Germinal center (tissue), 1 donor: ENCODE results near the gene IGLL1.
A peak's percentile ranks its signal among the peaks of the same experiment; 100 is the strongest.
"Not testable (repeated sequence)": the region's sequence is repeated elsewhere in the genome, so short reads cannot be mapped to it uniquely, and the experiment has no call there.

ENCODE experiments used
- DNase-seq: peaks from one replicate; pipeline ENCODE4 v3.0.0; 2012; ENCODE audit warnings: mixed read lengths, low spot score

IGLL1 gene

DNA sequence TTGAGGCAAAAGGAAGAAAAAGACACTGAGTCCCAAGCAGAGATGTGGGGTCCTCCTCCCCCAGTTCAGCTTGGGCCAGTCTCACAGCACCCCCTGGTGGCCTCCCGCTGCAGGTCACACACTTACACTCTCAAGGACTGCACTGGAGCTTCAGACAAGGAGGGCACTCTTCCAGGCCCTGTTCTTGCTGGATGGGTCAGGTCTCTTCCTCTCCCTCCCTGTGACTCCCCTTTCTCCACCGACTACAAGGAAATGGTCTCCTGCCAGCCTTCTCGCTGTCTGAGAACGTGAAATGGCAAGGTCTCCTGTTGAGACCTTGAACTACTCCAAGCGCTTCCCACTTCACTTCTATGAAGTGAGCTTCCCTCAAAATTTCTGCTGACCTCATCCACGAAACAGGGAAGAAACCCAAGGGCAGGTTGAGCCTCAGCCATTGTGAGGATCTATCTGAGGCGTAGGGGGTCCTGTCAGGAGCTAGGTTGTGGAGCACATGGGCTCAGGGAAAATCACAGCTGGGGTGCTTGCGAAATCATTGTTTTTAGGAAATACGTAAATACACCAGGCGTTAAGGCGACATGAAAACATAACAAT lies 11.2 kb upstream of the IGLL1 start:
- DNase-seq = peak; percentile 75

DNA sequence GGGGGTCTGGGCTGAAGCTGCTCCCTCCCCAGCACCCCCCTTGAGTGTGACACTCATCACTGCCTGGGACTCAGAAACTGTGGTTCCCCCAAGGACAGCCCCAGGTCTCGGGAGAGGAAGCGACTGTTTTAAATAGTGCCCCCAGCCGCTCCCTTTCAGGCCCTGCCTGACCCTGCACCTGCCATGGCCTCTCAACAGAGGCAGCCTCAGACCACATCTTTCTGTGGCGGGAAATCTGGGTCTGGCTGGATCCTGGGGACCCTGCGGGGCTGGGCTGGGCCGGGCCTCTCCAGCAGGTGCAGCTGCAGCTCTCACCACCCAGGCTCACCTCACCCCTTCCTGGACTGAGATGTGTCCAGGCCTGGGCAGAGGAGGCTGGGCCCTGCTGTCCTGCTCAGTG lies 3.7 kb upstream of the IGLL1 start:
- peak; percentile 45 for DNase-seq

DNA sequence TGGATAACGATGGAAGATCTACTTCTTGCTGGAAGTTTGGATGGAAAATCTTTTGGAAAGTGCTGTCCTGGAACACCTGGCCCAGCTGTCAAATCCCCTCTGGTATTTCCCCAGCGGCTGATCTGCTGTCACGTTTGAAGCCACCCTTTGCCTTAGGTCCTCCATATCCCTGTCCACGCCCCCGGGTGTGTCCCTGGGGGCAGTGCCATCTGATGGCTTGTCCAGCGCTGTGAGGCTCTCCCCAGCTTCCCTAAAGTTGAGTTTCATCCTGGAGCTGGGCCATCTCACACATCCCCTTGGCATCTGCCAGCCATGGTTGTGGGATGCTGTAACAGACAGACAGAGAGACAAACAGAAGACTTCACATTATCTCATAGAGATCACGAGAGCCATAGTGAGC lies 3.1 kb upstream of the IGLL1 start:
- DNase-seq = no peak

DNA sequence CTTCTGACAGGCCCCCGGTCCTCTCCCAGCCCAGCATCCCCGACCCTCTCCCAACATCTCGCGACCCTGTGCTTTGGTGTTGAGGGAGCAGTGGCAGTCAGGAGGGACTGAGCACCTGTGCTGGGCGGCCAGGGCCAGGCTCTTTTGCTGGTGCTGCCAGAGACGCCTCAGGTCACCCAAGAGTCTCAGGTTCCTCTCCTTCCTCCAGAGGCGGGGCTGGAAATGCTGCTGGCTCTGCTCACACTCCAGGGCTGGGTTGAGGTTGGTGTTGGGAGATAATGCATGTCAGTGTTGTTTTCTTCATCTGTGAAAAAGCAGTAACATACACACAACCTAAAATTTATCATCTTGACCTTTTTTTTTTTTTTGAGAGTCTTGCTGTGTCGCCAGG lies 1.2 kb upstream of the IGLL1 start:
- DNase-seq = no peak

DNA sequence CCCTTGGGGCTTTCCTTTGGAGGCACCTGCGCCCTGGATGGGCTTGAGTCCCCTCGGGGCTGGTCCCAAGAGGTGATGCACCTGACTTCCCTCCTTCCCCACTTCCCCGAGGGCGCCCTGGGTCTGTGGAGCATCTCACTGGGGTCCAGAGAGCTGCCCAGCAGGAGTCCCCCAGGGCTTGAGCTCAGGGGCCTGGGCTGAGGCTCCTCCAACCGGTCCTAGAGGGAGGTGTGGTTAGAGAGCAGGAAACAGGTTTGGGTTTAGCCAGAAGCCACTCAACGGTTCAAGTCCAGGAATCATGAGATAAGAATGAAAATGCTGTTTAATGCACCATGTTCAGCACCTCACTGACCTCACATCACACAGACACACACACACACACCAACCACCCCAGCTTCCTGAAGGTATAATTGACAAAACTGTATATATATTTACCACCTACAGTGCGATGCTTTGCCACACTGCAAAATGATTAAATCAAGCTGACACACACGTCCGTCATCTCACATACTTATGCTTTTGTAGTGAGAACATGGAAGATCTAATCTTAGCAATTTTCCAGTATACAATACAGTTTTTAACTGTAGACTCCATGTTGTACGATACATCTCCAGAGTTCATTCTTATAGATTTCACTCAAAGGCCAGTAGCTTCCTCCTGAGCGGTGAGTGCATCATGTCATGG lies 628 bp upstream of the IGLL1 start:
- no peak for DNase-seq

DNA sequence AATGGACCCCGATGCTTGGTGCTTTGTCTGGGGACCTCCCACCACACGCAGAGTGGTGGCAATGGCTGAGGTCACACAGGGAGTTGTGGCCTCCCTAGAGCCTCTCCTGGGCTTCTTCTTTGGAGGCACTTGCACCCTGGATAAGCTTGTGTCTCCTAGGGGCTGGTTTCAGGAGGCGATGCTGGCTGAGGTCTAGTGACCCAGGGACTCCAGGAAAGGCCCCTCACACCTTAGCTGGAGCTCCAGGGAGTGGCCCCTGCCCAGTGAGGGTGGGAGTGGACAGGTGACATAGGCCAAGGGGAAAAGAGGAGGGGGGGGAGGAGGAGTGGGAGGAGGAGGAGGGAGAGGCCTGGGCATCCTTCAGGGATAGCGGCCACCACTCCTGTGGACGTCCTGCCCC lies 810 bp downstream of the IGLL1 start:
- DNase-seq = no peak

DNA sequence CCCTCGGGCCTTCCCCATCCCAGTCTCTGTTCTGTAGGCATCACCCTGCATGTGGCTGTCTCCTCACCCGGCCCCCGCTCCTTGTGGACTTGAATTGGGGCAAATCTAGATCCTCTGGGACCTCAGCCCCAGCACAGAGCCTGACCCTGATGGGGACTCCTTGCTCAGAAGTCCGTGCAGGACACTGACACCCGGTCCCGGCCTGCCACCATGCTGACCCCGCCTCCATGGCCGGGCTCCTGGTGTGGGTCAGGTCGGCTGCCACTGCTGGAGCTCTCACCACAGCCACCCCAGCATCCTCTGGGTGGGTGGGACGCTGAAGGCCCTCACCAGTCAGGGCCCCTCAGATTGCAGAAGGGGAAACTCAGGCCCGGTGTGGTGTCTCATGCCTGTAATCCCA lies 1.8 kb downstream of the IGLL1 start:
- DNase-seq = no peak

DNA sequence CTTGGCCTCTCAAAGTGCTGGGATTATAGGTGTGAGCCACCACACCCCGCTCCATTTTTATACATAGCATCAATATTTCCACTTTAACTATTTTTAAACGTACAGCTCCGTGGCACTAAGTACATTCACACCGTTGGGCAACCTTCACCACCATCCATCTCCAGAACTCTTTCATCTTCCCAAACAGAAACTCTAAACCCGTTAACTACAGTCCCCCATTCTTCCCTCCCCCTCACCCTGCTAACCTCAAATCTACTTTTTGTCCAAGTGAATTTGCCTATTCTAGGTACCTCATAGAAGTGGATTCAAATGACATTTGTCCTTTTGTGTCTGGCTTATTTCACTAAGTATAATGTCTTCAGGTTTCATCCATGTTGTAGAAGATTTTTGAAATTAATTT lies 3.4 kb downstream of the IGLL1 start:
- DNase-seq = no peak

DNA sequence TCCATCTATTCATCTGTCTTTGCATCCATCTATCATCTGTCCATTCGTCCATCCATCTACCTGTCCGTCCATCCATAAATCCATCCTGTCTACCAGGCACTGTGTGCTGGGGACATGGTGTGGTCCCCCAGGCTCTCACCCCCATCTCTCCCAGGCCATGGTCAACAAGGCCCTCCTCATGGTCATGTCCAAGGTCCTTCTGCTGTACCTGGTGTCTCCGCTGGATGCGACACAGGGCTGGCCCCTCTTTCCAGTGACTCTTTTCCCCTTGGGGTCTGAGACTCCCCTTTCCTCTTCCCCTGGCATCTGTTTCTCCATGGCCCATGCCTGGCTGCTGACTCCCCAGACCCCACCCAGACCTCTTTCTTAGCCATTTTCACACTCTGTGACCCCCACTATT lies 4.5 kb downstream of the IGLL1 start:
- no peak for DNase-seq

DNA sequence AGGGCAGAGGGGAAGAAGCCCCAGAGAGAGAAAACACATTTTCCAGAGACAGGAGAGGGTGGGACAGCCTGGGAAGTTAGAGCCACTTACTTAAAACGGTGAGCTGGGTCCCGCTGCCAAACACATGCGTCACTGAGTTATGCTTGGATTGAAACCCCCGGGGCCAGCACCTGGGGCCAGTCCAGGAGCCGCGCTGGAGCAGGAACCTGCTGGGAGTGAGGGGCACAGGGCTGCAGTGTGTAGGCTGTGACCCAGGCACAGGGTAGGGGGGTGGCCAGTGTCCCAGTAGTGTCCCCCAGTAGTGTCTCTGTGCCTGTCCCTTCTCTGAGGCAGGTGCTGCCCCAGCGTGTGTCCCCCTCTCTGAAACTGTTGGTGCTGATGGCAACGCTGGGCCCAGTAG lies 5.2 kb downstream of the IGLL1 start:
- no peak for DNase-seq

DNA sequence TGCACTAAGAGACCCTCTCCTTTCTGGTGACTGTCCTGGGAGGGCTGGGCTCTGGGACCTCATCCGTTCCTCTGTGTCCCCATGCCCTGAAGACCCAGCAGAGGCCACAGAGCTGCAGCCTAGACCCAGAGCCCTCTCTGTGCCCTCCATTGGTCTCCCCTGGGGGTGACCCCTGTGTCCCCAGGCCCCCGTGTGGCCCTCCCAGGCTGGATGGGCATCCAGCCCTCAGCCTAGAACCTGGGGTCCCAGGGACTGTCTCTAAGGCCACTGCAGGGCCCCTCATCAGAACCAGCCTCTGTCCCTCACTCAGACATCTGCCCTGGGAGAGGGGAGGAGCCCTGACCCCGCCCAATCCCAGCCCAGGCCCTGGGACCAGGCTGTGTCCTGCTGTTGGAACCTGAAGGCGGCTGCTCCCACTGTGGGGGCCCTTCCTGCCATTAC lies 5.7 kb downstream of the IGLL1 start:
- DNase-seq = no peak

DNA sequence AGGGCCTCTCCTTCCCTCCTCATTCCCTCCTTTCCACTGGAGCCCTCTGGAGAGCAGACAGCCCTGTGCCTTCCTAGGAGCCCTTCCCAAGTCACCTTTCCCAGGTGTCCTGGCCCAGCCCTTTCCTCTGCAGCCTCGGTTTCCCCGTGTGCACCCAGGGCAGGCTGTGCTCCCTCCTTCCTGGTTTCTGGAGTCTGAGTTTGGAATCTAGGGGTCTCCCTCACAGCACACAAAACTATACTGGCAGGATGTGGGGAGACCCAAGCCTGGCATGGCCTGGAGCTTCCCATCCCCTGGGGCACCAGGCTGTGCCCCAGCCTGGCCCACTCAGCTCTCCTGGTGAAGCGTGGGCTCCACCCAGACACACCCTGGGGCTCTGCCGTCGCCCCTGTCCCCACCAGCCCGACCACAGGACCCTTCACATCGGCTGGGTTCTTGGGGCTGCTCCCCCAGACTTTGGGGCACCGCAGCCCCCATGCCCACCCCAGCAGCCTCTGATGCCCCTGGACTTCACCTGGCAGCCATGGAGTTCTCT lies 6.3 kb downstream of the IGLL1 start:
- DNase-seq = not testable (repeated sequence)

DNA sequence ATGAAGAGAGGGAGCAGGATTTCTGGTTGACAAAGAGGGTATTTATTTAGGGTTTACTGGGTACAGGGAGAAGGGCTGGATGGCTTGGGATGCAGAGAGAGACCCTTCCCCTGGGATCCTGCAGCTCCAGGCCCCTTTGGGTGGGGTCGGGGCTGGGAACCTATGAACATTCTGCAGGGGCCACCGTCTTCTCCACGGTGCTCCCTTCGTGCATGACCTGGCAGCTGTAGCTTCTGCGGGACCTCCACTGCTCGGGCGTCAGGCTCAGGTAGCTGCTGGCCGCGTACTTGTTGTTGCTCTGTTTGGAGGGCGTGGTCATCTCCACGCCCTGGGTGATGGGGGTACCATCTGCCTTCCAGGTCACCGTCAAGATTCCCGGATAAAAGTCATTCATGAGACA lies 7.0 kb downstream of the IGLL1 start:
- not testable (repeated sequence) for DNase-seq

DNA sequence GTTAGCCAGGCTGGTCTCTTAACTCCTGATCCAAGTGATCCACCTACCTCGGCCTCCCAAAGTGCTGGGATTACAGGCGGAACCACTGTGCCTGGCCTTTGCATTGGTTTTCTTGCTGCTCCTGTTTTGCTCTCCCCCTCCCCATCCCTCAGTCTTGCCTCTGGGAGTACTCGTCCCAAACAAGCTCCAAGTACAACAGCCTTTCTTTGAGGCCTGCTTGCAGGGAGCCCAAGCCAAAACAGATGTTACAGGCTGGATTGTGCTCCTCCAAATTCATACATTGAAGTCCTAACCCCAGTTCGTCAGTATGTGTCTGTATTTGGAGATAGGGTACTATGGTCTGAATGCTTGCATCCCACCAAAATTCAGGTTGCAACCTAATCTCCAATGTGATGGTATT lies 8.6 kb downstream of the IGLL1 start:
- no peak for DNase-seq

DNA sequence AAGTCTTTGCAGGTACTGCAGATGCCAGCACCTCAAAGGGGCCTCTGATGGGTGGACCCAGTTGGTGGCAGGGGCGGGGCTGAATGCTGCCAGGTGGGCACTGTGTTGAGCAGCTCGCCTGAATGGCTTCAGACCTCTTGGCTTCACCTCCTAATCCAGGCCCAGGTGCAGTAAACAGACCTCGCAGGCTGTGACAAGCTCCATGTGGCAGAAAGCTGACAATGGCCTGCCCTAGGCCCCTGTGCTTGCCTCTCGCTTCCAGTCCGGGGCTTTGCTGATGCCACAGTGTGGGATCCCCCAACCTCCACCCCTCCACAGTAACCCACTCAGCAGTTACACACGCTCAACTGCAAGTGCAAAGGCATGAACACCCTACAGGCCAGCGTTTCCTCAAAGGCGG lies 9.4 kb downstream of the IGLL1 start:
- no peak for DNase-seq

DNA sequence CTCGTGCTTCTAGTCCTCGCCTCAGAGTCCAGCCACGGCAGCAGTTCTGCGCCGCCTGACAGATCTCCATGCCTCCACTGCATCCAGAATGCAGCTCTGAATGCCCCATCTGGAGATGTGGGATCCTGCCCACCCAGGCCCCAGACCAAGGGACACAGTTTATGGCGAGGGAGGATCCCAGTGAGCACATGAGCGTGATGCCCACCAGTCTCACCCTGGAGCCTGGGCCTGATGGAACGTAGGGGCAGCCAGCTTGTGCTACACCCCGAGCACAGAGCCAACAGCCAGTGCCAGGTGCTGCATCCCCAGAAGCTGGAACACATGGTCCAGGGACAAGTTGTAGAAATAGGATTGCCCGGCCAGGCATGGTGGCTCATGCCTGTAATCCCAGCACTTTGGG lies 10.4 kb downstream of the IGLL1 start:
- no peak for DNase-seq

DNA sequence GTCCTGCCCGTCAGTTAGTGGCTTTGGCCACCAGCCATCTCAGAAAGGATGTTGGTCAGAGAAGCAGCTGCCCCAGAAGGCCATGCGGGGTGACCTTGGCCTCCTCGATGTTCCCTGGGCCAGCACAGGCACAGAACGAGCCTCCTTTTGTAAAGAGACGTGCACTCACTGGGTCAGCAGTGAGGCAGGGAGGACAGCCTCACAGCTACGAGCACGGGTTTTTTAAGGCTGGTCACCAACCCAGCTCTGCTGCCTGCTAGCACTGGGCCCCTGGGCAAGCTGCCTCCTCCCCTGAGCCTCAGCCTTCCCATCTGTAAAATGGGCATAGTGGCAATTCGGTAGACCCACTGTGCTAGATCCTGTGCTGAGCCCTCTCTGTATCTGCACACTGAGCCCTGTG lies 10.8 kb downstream of the IGLL1 start:
- no peak for DNase-seq

DNA sequence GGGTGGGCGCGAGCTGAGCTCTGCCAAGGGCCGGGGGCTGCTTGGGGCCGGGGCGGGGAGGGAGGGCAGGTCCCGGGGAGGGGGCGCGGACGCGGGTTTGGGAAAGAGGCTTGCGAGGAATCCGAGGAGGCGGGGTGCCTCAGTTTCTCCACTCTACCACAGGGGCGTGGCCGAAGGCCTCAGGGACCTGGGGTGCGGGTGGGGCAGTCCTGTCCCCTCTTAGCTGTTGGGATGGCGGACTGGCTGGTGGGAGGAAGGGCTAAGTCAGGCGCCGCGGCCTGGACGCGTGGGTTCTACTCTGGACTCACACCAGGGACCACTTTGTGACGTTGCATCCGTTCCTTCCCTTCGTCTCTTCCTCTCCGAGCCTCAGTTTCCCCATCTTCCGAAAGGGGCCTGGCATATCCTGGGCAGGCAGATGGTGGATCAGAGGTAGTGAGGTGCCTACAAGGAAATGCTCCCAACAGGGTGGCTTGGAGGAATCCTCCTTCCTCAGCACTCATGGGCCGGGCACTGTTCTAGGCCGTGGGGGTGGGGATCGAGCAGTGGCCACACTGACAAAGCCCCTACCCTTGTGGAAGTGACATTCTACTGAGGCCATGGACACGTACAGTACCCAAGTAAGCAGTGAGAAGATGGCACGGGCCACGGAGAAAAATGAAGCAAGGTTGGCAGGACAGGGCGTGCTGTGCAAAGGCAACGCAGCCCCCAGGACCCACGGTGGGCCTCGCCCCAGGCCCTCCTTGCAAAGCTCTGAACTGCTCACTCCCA lies 13.2 kb downstream of the IGLL1 start:
- DNase-seq = no peak

DNA sequence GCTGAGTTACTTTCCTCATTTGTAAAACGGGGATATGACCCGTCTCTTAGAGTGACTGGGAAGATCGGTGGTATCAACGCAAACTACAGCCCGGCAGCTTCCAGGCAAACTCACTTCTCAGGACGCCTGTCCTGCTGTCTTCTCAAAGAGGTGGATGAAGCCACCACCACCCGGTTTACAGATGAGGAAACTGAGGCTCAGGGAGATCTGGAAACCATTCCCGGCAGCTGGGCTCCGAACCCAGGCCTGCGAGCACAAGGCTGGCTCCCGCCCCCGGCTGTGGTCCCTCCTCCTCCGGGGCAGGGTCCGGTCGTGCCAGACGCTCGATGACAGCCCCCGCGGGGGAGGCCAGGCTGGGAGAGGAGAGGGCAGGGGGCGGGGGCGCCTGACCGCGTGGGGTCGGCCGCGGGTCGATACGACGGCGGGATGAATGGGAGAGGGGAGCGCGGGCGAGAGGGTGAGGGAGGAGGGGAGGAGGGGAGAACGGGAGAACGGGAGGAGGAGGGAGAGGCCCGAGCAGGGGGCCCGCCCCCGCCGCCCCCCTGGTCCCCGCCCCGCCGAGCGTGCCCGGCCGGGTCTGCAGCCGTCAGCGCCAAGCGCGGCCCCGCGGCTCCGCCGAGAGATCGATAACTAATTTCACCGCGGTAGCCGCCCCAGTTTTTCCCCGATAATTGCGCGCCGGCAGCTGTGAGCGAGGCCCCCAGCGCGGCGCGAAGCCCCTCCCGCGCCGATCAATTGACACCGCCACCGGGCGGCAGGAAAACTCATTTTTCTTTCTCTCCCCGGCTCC lies 14.0 kb downstream of the IGLL1 start:
- no peak for DNase-seq

DNA sequence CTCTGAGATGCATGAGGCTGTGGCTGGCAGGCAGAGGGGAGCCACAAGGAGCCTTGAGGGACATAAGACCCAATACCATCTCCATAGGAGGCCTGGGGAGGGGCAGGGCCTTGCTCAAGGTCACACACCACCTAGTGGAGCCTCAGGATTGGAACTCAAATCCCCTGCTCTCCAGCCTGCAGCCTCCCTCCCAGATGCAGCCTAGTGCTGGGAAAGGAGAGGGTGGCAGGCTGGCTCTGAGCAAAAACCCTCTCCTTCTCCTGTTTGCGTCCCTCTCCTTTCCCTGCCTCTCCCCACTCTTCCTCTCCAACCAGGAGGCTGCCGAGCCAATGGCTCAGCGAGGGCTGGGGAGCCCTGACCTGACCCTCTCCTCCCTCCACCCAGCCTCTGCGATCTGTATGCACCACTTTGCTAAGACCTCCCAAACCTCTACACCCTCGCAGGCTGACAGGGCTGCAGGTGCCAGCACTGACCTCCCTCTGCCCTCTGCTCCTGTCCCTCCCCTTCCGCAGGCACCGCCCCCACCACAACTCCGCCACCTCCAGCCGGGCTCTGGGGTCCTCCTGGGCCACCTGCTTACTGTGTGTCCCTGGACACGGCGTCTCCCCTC lies 14.7 kb downstream of the IGLL1 start:
- DNase-seq = no peak

DNA sequence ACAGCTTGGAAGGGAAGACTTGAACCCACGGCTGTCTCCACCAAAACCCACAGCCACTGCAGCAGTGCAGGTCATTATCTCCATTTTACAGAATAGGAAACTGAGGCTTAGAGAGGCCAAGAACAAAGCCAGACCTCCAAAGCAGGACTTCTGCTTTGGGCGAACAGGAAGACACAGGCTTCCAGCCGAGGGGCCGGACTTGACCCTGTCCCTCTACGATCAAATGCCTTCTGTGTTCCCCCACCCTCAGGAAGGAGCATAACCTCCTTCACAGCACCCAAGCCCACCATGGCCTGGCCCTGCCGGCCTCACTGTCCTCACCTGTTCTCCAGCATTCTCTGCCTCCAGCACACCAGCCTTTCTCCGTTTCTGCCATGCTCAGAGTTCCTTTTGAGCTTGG lies 15.8 kb downstream of the IGLL1 start:
- no peak for DNase-seq

DNA sequence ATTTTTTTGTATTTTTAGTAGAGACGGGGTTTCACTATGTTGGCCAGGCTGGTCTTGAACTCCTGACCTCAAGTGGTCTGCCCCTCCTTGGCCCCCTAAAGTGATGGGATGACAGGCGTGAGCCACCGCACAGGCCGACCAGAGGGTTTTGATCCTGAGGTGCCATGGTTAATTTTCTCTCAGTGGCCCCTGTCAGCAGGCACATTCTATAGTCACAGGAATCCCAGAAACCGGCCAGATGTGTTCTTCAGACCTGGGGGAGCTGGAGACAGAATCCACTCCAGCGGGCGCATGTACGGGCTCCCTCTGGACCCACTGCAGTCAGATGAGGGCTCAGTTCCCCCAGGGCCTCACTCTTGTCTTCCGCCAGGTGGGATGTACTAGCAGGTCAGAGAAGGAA lies 17.0 kb downstream of the IGLL1 start:
- no peak for DNase-seq
